GM21528 (cell line): ENCODE results near the gene BMX.

Experiments
- ATAC-seq: cut with Tn5 transposase; IDR thresholded peaks from one replicate; pipeline ENCODE4 v1.9.1; 2021; ENCODE audit warnings: mild to moderate bottlenecking, moderate library complexity; ENCODE audit not compliant: unreplicated experiment, low FRiP score

BMX gene

GRCh38 chrX:15567267-15567666 lies 66.7 kb downstream of the BMX start:
- ATAC-seq = no peak

DNA sequence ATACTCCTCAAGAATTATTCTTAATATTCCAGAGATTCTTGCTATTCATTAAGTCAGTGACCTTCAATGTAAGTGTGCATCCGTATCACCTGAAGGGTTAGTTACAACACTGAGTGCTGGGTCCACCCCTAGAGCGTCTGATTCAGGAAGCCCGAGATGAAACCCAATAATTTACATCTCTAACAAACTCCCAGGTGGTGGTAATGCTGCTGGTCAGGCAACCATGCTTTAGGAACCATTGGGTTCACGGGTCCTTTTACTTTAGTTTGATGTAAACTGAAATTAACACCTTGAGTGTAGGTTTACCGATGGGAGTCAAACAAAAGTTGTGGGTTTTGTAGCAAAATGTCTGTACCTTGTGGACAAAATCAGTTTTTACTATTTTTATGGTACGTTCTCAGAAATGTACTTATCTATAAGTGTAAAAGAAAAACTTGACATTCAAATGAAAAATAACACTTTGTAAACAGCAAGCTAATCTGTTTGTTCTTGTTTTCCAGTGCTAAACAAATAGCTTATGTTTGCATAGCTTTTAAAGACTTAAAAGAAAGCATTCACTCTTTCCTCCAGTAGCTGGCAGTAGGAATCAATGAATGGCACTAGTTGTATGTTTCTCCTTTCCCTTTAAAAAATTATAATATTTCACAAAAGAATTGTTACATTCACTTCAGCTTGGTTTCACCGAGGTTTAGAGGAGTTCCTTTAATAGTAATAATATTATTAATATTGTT lies 67.4 kb downstream of the BMX start:
- ATAC-seq = no peak

- ATAC-seq = no peak
These were observed 69.5 kb downstream of the BMX start for GRCh38 chrX:15570145-15570544.

DNA sequence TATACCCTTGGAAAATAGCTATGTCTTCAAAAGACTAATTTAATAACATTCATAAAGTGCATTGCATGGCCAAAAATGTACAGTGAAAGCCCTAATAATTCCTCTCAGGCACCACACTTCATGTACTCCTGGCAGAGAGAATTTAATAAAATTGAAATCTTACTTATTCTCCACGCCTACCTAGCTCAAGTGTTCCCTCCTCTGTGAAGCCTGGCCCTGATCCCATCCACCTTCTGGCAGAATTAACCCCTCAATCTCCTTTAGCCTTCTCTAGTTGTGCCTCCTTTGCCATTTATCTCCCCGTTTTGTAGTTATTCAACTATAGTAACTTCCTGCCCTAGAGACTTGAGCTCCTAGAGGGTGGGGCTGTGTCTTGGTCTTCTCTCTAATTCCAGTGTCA lies 73.4 kb downstream of the BMX start:
- ATAC-seq = no peak

DNA sequence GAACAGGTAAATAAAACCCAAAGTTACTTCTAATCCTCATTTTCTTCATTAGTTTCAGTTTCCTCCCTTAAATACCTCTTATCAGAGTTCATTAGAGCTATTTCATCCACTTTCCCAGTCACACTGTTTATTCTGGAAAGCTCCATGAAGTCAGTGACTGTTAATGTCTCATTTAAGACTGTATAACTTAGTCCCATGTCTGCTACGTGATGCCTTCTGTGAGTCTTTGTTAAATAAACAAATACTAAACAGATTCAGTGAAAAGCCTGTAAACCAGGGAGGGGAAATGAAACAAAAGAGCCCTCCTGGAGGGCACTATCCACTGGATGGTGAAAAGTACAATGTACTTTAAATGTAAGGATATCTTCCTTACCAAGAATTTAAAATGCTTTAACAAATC lies 75.4 kb downstream of the BMX start:
- no peak for ATAC-seq

GRCh38 chrX:15579778-15580747 lies 79.5 kb downstream of the BMX start:
- no peak for ATAC-seq

GRCh38 chrX:15594371-15594770 lies 93.8 kb downstream of the BMX start:
- ATAC-seq = no peak

GRCh38 chrX:15598026-15598425 lies 97.4 kb downstream of the BMX start:
- no peak for ATAC-seq

GRCh38 chrX:15599461-15599860 lies 98.9 kb downstream of the BMX start:
- no peak for ATAC-seq

- ATAC-seq = no peak
These were observed 99.4 kb downstream of the BMX start for GRCh38 chrX:15600049-15600448.

DNA sequence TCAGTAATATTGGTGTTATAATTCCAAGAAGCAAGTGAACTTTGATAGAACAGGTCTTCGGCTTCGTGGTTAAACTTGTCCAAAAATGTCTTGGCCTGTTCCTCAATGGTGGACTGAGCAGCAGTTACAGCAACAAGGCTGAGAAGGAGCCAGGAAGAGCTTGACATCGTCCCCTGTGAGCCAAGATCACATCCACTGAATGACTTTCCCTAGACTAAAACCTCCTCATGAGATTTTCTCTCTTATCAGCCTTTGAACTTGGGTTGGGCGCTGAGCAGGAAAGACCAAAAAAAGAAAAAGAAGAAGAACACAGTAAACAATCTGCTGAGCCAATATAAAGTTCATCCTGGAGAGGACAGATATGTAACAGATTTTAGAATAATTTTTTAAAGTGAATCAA lies 100.1 kb downstream of the BMX start, which contains the start of gene ACE2:
Gene ACE2 (minus strand): TSS at position 216 of the 400 bp plus-strand sequence. CDS start 49 bp downstream, at position 167.
- no peak for ATAC-seq

DNA sequence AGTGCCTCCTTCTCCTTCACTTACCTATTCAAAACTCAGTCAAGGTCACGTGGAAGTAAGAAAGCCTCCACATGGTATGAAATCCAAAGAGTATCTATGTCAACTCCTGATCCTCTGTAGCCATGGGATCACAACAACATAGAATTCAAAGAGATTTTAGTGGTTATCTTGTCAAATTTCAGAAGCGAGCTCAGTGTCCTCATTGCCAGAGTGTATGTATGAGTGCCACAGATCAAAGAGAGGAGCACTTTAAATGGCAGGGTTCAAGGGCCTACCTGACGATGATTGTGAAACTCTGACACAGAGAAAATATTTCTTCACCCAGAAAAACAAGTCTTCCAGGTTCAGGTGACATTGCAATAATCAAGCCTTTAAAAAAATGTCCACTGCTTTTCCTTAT lies 101.3 kb downstream of the BMX start:
- no peak for ATAC-seq

DNA sequence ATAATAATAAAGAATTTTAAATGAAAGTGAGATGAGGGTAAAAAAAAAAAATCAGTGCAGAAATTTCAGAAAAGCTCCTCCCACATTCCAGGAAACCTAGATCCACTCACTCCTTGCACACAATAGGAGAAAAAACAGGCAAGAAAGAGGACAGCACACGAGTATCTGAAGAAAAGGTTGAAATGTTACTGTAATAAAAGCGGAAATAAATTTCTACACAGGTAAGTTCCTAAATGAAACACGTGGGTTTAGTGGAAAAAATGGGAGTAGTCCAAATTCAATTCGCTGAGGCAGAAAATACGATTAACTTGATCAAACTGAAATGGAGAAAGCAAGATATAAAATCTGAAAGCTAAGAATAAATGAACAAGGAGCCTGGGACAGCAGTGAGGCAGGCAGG lies 102.2 kb downstream of the BMX start:
- ATAC-seq = no peak

DNA sequence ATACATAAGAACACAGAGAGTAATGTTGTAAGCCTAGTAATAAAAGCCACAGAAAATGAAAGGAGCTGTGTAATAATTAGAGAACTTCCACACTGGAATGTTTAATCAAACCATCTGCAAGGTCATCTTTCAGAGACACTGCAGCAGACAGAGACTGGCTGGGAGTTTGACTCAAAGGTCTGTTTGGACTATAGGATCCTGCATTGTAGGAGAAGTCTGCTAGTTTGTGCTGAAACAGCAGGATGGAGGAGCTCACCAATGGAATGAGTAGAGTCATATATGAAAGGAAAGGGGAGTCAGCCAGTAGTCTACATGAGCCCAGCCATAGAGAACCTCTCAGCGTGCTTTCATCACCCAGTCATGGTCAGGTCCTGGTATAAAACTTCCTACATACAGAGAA lies 104.6 kb downstream of the BMX start:
- no peak for ATAC-seq
